ENCODE measurements around the gene PRKCA. TPM values are rescaled to one million over a fixed set of nuclear protein-coding genes. Genes with fewer than 3 reads are reported as not detected.
"Not testable (repeated sequence)": the region's sequence is repeated elsewhere in the genome, so short reads cannot be mapped to it uniquely, and the experiment has no call there.

The PRKCA gene
- total RNA-seq, 1 donor from 2014 or later, result 4.3 TPM

DNA sequence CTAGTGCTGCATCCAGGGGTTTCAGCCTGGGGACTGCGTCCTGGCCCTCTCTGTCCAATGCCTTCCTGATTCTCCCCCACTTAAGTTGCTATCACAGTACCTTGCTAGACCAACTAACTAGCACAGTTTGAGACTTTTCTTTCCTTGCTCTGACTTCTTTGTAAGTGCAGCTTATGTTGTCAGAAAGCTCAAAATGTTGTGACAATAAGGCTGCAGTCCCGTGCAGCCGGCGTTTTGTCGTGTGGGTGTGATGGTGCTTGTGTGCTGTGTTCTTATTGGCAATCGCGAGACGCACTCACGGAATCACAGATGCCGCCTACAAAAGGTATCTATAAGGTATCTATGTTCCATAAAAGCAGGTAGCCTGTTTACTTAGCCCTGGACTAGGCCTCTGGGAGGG is 132.8 kb downstream of the PRKCA start:
- no peak for DNase-seq (ENCODE audit: low spot score)

DNA sequence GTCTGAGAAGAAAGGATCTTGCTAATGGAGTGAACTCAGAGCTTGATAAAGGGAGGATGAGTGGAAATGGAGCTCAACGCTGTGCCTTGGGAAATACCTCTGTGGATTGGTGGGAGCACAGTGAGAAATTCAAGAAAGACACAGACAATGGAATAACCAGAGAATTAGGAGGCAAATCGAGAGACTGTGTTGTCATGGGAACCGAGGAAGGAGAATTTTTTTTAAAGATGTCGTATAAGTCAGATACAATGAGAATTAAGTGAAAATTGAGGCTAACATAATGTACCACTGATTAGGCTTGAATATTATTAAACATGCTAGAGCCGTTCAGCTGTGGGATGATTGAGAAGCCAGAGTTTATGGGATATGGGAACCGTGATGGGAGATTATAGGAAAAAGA is 134.2 kb downstream of the PRKCA start:
- no peak for DNase-seq (ENCODE audit: low spot score)

DNA sequence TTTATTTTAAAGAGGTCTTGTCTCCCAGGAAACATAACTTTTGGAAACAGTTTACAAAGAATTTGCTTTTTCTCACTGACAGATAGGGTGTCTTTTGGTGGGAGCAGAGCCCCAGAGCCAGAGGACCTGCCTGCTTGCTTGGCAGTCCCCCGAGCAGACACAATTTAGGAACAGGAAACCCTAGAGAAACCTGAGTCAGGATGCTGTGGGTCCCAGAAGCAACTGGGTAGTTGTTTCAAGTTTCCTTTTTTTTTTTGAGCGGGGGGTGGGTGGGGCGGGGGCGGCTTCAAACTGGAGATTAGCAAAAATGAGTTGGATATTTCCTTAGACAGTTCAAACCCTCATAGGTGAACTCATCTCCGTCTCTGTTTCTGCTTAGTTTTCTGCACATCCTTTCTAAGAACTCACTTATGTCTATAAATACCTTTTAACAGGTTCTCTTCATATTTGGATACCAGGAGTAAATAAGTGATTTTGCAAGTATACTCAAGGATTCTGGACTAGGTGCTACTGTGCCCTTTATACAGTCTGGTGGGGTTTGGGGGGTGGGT is 135.1 kb downstream of the PRKCA start:
- DNase-seq (ENCODE audit: low spot score), result no peak

GRCh38 chr17:66438101-66438500 is 135.7 kb downstream of the PRKCA start:
- DNase-seq (ENCODE audit: low spot score), result no peak

DNA sequence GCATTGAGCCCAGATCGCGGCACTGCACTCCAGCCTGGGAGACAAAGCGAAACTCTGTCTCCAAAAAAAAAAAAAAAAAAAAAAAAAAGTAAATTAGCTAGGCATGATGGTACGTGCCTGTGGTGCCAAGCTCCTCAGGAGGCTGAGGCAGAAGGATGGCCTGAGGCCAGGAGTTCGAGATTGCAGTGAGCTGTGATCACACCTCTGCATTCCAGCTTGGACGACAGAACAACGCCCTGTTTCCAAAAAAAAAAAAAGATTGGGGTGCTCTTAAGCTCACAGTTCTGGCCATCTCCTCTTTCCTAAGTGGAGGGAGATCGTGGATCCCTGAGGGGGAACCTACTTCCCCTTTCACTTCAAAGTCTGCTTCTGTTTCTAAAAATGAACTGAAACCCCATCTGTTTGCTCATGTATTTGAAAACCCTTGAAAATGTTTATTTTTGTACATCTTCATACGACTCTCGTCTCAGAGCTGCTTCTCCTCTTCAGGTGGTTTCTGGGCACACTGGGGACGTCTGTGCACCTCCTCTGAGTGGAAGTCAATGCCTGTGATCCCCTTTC is 138.8 kb downstream of the PRKCA start:
- no peak for DNase-seq (ENCODE audit: low spot score)

GRCh38 chr17:66443166-66443565 is 140.8 kb downstream of the PRKCA start:
- no peak for DNase-seq (ENCODE audit: low spot score)

DNA sequence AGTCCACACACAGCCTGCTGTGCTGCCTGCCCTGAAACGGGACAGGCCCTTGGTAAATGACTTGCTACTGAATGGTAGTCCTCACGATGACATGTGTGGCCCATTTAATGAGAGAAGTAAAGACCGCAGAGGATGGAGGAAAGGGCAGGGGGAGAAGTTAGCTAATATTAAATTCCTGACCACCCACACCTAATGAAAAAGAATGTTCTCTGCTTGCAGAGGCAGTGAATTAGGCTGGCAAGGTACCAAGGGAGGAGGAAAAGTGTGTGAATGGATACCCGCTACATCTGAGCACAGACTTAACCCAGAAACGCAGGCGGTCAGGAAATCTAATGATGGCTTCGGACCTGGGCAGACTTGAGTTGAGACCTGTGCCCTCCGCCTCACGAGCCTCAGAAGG is 141.2 kb downstream of the PRKCA start:
- no peak for DNase-seq (ENCODE audit: low spot score)

GRCh38 chr17:66444031-66444430 is 141.6 kb downstream of the PRKCA start:
- no peak for DNase-seq (ENCODE audit: low spot score)

GRCh38 chr17:66445229-66445628 is 142.8 kb downstream of the PRKCA start:
- no peak for DNase-seq (ENCODE audit: low spot score)

DNA sequence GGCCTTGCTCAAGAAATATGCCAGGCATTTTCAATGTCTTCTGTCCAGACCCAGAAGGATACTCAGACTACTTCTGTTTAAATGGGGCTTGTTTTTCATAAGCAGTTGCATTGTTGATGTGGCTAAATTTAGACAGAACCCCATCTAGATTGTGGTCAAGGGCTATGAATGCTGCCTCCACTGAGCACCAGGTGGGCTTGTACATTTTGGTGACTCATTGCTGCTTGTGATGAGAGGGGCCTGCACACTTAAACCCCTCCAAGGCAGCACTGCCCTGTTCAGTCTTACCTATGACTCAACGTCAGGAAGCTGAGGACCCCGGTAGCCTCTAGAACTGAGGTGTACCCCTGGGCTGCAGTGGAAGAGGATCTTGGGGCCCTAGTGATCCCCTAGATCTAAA is 144.0 kb downstream of the PRKCA start:
- DNase-seq (ENCODE audit: low spot score), result no peak

GRCh38 chr17:66447159-66447558 is 144.7 kb downstream of the PRKCA start:
- DNase-seq (ENCODE audit: low spot score), result no peak

DNA sequence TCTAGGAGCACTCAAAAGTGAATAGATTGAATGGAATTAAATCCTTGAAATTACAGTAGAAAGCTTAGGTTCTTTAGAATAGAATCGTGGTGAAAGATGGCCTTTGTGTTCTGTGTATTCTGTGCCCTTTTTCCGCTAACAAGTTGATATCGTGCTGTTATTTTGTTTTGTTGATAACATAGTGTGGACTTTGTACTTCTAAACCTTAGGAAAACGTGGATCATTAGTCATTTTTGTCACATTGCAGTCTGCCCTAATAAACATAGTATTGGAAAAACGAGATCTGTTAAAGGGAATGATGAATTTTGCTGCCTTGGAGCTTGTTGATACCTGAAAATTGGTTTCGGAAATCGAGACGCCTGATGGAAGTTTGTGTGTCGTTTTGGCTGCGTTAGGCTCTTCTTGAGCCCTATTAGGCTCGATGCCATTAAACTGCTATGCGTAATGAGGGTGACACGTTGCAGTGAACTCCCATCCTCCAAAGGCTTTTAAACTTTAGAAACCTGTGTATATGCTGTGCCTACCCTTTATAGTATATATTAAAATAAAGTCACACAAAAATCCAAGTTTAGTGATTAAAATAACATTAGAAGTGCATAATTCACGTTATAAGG is 145.7 kb downstream of the PRKCA start:
- DNase-seq (ENCODE audit: low spot score), result no peak

DNA sequence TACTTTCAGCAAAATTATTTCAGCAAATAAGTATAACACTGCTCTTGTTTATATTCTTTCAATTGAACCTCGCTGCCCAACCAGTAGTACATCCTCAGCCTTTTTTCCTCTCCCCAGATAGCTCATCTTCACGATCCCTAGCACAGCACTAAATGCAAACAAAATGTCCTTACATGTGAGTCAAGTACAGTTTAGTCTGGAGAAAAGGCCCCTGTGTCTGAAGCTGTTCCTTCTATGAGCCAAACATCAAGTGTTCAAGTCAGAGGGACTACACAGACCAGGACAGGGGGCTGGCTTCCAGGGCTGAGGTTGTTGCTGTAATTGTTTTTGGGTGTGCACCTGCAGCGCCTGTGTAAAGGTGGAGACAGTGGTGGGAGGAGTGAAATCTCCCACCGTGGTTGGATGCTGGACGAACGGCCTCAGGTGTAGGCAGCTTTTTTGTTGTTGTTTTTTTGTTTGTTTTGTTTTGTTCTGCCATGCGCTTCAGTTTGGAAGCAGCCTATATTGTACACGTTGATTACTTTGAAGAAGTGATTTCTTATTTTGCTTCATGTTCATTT is 147.1 kb downstream of the PRKCA start:
- DNase-seq (ENCODE audit: low spot score), result no peak

DNA sequence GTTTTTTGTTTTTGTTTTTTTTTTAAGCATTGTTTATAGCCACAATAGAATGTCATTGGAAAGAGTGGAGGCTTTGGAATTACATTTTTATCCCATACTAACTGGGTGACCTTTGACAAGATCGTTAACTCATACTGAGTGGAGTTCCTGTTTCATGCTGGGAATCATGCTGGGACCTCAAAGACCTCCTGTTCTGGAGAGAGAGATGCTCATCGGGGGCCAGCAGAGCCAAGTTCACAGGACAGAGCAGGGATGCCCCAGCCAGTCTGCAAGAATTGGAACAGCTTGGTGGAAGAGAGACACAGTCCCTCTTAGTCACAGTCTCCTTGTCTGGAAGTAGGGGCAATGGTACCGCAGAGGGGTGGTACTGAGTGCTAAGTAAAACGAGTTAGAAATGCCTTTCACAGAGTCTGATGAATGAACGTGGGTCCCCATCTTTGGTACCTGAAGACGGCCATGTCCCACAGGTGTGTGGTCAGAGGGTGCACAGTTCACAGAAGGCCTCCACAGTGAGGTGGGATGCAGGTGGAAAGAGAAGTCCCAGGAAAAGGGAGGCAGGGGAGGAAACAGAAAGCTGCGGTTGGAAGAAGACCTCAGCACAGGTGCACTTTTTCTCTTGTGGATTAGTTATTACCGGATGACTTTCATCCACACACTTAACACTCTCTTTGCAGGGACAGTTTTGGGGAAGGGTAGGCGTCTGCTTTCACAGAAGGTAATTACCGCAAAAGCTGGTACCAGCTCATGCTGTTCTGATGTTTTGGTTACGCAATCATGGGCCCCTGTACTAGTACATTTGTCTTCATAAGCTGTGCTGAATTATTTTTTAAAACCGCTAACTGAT is 147.8 kb downstream of the PRKCA start:
- no peak for DNase-seq (ENCODE audit: low spot score)

DNA sequence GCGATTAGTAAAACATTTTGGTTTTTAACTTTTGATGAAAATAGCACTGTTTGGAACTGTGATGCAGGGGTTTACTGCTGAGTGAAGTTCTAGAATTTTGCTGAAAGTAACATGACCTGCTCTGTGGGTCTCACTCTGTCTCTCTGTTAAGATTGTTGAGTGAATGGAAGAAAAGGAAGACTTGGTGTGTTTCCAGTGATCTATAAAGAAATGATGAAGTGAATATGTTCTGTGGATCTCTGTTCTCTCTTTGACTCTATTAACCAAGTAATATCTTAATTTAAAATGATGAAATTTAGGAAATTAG is 148.4 kb downstream of the PRKCA start:
- no peak for DNase-seq (ENCODE audit: low spot score)

- no peak for DNase-seq (ENCODE audit: low spot score)
Observed at GRCh38 chr17:66451188-66452149, 149.1 kb downstream of the PRKCA start.

GRCh38 chr17:66455060-66455459 is 152.6 kb downstream of the PRKCA start:
- DNase-seq (ENCODE audit: low spot score), result no peak

DNA sequence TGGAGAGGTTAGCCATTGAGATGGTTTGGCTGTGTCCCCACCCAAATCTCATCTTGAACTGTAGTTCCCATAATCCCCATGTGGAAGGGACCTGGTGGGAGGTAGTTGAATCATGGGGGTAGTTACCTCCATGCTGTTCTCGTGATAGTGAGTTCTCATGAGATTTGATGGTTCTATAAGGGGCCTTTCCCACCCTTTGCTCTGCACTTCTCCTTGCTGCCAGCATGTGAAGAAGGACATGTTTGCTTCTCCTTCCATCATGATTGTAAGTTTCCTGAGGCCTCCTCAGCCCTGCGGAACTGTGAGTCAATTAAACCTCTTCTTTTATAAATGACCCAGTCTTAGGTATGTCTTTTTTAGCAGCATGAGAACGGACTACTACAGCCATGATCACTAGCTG is 155.1 kb downstream of the PRKCA start:
- not testable (repeated sequence) for DNase-seq (ENCODE audit: low spot score)

DNA sequence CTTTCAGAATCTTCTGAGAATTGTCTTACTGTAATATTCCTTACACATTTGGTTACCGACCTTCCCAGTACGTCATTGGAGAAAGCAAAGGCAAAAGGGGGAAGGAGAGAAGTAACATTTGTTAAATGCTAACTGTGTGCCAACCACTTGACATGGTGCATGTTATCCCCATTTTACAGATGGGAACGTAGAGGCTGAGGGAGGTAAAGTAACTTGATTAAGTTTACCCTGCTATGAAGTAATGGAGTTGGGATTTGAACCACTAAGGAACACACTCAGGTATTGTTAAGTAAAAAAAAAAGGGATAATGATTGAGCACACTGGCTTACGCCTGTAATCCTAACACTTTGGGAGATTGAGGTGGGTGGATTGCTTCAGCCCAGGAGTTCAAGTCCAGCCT is 156.4 kb downstream of the PRKCA start:
- DNase-seq (ENCODE audit: low spot score), result no peak

DNA sequence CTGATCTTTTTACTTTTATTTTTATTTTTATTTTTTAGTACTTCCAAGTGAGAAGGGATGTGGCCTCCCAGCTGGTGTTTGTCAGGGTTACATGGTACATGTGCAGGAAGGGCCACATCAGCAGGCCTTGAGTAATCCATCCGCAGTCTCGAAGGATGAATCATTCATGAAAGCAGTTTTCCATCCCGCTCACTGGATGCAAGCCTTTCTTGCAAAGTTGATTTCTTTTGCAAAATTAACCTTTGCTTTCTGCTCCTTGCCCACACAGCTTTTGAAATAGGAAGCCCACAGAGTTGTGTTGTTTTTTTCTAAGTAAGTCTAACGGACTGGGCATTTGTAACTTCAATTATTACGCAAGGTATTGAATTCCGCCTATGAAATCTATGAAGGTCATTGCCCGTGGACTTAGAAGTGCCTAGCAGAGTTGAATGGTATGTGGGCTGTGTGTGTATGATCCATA is 157.4 kb downstream of the PRKCA start:
- peak; percentile 94 for DNase-seq (ENCODE audit: low spot score)

DNA sequence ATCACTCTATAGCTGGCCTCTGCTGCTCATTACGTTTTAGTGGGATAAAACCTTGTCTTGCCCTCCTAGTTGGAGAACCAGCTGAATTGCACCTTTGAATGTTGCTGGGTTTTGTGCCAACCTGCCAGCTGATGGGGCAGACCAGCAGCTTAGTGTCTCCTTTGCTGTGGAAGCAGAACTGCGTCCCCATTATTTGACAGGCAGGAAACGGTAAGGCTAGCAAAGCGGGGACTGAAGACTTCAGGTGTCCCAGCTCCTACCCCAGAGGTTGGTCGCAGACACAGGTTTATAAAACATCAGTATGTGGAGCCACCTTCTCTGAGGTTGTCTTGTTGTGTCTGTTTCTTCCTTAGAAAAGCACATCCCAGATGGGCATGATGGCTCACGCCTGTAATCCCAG is 158.1 kb downstream of the PRKCA start:
- no peak for DNase-seq (ENCODE audit: low spot score)

Measured in umbilical cord (tissue), 2 donors.